ENCODE results near the gene TGFBR3. TPM values are rescaled to one million over a fixed set of nuclear protein-coding genes. Genes with fewer than 3 reads are reported as not detected.

Gene TGFBR3
- polyA plus RNA-seq, 1 donor: 32.2 TPM

GRCh38 chr1:91798740-91799139 is 87.2 kb downstream of the TGFBR3 start:
- DNase-seq: no peak

DNA sequence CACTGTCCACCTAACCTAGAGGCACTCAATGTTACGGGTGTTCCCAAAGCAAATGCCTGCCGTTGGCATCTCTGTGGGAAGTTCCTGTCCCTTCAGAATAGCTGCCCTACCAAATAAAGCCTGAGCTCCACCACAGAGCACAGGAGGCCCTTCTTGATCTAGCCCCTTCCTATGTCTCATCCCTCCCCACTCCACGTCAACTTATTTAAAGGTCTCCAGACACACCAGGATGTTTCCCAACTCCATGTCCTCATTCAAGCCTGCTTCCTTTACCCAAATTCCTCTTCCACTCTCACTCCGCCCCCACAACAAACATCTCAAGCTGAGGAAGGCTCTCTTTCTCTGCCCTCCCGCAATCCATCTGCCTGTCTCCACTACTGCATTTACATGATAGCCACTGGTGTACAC is 87.7 kb downstream of the TGFBR3 start:
- no peak for DNase-seq

DNA sequence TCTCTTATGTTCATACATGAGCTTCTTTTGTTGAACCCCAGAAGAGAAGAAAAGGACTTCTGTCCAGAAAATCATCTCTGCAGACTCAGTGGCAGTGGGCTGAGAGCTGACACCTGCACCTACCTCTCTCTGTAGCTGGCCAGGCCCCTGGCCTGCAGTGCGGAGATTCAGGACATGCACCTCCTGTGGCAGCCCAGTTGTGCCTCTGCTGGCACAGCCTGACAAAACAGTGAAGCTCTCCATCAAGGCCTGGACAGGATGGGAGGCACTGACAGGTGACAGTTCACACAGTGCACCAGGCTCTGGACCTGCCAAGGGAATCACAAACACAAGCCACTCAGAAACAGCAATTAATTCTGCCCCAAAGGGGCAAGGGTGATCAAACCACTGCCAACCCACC is 88.8 kb downstream of the TGFBR3 start:
- DNase-seq: no peak

DNA sequence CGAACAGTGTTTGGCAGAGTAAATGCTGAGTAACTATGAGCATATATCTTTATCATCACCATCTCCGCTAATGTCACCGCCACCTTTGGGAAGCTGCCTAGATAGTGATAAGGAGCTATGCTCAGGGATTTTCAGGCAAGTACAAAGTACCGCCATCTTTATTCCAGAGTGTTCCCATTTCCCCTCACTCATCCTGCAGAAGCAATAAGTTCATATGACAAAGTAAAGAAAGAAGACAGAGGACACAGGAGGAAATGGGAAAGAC is 89.6 kb downstream of the TGFBR3 start:
- DNase-seq: no peak

DNA sequence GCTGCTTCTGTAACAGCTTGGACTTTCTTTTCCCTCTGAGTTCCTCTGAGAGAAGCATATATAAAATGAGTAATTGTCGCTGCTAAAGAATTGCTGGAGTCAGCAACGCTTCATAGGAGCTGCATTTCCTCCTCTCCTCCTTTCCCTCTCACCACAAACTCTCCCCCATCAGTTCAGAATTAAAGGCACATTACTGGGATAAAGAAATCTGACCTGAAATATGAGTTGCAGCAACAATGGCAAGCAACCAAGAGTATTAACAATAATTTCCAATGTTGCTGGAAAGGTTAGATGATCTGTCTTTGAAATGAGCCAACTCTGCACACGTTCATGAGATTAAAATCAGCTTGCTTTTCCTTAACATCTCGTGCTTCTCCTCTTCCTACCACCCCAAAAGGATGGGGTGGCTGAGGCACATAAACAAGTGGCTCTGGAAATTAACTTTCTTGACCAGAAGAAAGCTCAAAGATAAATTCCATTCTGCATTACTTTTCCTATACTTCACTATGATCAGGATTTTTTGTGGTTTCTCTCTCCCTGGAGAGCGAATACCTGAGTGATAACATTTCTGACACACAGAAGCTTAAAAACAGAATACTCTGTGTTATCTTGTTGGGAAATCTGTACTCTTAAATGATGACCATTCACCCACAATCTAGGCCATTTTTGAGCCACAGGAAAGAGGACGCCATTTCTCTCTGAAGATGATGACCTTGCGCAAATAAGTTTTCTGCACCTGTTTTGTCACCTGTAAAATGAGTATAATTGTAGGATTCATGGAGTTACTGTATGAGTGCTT is 90.2 kb downstream of the TGFBR3 start:
- peak; percentile 83 for DNase-seq

DNA sequence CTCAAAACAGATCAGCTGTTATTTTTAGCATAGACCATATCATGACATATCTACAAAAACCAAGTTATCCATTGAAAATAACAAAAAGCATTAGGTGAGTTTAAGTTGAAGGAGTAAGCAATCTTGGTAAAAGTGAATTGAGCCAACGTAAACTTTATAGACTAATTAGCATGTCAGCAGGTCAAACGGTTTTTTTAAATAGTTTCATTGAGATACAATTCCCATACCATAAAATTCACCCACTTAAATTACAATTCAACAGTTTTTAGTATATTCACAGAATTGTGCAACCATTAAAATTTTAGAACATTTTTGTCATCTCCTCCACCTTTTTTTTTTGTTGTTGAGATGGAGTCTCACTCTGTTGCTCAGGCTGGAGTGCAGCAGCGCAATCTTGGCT is 92.1 kb downstream of the TGFBR3 start:
- DNase-seq: no peak

DNA sequence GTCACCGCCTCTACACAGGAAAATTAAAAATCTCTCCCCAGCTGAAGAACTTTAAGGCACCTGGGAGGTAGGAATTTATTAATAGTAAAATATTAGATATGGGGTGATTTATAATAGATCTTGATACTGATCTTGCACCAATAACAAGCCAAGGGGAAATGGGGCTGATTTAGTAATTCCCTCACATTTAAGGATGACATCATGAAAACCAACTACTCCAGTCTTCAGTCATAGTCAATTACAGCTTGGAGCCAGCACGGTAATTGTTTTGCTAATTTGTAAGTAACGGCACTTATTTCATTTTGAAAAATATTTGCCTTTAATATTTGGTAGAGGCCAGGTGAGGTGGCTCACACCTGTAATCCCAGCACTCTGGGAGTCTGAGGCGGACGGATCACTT is 92.8 kb downstream of the TGFBR3 start:
- DNase-seq: no peak

DNA sequence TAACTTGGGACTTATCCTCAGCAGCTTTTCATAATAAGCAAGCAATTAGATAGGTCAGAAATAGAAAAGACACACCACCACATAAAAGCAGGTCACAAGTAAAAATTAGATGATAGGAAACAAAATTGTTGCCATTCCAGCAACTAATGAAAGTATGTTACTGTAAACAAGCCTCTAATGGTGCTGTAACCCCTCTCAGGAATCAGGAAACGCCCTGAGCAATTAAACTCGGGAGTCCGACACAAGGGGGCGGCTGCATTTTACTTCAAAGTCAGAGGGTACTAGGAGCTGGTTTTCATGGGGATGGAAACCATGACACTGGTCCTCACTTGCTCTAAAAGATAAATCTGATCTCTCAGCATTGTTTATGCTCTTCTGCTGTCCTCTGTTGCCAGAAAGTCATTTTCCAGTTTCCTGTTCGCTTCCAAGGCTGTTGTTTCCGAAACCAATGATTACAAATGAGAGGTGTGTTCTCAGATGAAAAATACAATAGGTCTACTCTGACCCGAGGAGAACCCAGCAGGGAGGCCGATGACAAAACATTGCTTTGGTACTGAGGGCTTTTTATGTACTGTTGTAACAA is 93.4 kb downstream of the TGFBR3 start:
- no peak for DNase-seq

- no peak for DNase-seq
Measured at GRCh38 chr1:91791691-91792488, 94.1 kb downstream of the TGFBR3 start.

DNA sequence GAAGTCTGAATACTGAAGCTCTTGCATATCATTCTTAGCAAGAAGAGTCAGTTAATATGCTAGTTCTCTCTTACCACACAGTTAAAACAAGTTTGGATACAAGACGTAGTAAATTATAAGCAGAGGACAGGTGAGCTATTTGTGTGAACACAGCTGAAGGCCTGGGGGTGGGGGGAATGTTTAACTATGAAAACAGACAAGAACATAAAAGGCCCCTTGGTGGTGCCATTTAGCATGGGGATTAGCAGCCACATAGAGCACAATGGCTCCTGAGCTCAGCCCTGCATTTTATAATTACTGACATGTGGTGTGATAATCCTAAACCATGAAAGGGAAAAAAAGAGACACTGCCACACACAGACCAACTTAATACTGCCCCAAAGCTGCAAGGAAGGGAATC is 94.8 kb downstream of the TGFBR3 start:
- no peak for DNase-seq

- no peak for DNase-seq
Measured at GRCh38 chr1:91790392-91790791, 95.6 kb downstream of the TGFBR3 start.

- DNase-seq: no peak
Measured at GRCh38 chr1:91789273-91789997, 96.5 kb downstream of the TGFBR3 start.

- no peak for DNase-seq
Measured at GRCh38 chr1:91787919-91788318, 98.0 kb downstream of the TGFBR3 start.

GRCh38 chr1:91784616-91785015 is 101.3 kb downstream of the TGFBR3 start:
- DNase-seq: no peak

- DNase-seq: no peak
Measured at GRCh38 chr1:91784191-91784590, 101.8 kb downstream of the TGFBR3 start.

GRCh38 chr1:91783423-91784170 is 102.4 kb downstream of the TGFBR3 start:
- DNase-seq: no peak

- no peak for DNase-seq
Measured at GRCh38 chr1:91781901-91782622, 103.9 kb downstream of the TGFBR3 start.

DNA sequence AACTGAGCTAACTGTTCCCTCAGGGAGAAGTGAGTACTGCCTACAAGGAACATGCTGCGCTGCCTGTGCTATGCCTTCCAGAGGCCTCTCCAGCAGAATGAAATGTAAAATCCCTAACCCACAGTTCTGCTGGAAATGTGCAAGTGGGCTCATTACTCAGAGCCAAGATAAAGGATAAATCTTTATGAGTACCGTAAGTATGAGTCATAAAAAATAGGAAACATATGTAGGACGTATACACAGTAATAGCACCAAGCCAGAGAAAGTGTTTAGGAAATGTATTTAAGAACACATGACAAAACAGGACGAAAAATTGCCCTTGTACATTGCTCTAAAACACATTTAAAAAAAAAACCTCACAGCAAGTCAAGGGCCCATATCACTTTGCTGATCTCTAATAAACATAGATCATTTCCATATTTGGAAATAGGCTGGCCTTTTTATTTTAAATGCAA is 104.6 kb downstream of the TGFBR3 start:
- DNase-seq: no peak

DNA sequence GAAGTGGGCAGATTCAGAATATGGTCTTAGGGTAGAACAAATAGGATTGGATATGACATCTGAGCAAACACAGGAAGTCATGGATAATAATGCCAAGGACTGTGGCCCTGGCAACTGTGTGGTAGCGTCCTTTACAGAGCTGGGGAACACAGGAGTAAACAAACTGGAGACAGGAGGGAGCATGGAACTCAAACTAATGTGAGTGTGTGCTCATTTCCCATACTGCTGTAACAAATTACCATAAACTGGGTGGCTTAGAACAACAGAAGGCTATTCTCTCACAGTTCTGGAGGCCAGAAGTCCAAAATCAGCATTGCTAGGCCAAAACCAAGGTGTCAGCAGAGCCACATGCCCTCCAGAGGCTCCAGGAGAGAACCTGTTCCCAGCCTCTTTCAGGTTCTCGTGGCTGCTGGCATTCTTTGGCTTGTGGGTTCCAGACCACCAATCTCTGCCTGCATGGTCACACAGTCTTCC is 106.4 kb downstream of the TGFBR3 start:
- no peak for DNase-seq

DNA sequence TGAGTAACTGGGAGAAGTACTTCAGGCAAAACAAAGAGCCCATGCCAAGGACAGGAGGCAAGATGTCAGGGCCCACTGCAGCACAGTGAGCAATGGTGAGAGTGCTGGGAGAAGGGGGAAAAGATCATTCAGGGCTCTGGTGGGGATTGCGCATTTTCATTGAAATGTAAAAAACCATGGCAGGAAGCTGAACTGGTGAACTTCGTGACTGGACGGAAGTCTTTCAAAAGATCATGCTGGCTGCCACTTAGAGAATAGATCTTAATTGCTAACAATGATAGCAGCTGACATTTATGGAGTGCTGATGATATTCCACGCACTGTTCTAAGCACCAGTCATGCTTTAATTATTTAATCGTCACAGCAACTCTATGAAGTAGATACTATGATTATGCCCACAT is 107.0 kb downstream of the TGFBR3 start:
- DNase-seq: no peak

DNA sequence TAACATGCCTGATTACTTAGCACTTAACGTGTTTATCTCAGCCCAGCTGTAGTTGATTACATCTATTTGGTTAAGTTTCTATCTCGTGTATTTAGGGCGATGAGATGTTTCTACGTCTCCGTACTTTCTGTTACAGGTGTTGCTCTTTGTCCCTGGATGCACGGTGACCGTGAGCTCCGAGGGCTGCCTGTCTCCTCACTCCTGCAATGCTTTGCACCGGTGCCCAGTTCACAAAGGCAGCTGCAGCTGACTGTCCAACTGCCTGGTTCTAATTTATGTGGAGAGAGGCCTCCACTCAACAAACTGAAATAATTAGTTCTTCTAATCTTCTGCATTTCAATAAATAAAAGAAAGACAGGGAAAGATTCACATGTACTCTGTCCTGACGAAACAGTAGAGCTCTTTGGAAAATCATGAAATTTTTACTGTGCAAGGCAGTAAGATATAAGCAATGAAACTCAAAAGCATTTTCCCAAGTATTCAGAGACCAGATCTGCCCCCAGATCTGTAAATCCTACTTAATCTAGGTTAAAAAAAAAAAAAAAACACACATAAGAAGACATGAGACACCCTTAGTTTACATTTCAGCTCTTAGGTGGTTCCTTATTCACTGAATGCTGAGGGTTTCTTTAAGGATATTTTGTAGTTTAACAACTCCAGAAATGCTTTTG is 108.2 kb downstream of the TGFBR3 start:
- DNase-seq: no peak
